DND-41 (cell line): ENCODE data around the gene RHBDD3.

Source experiments
- CTCF ChIP-seq: IDR thresholded peaks from 2 replicates; pipeline ENCODE4 v1.5.1; 2012; ENCODE audit warnings: borderline replicate concordance, low read length, moderate library complexity, mild to moderate bottlenecking; ENCODE audit not compliant: poor library complexity, severe bottlenecking; ENCODE audit errors: extremely low read depth
- EZH2 ChIP-seq: IDR thresholded peaks from 3 replicates; pipeline ENCODE4 v1.6.1; 2012; ENCODE audit warnings: borderline replicate concordance, low read depth, mild to moderate bottlenecking, moderate library complexity, low read length, inconsistent platforms; ENCODE audit not compliant: severe bottlenecking

GRCh38 chr22:29300807-29301601 lies 33.2 kb upstream of the RHBDD3 start:
- TF ChIP-seq CTCF (no peak), EZH2 (no peak)
